Common myeloid progenitor, CD34-positive (primary cell): Measurements from ENCODE around the gene AGPAT3.

ENCODE experiments used
- CTCF ChIA-PET: fragments of 350-600 bp; sonication (Branson Sonifier 250); formaldehyde crosslinking; loops from one replicate; lab custom pipeline; 2021; ENCODE audit warnings: antibody characterized with exemption; lab: Charles Lee
- POLR2A ChIA-PET: fragments of 350-600 bp; sonication (Branson Sonifier 250); formaldehyde crosslinking; loops from one replicate; lab custom pipeline; 2021; ENCODE audit warnings: antibody characterized with exemption; lab: Charles Lee
- DNase-seq, 3 donors: peaks; one replicate each; pipeline versions ENCODE4 v3.0.0 to v3.0.0-alpha.2; 2013
- H3K27ac ChIP-seq, 2 experiments: 1 replicate in 1 of 2; 2 replicates in 1 of 2; pipeline ENCODE4 v1.7.0; 2013; ENCODE audit warnings: inconsistent platforms in 2 of 2, low read length in 2 of 2, mild to moderate bottlenecking in 2 of 2, low read depth in 1 of 2, moderate library complexity in 1 of 2; ENCODE audit not compliant: severe bottlenecking in 2 of 2, insufficient read depth in 1 of 2, poor library complexity in 1 of 2
- H3K27me3 ChIP-seq, 5 experiments: replicated peaks in 2 of 5; 1 replicate in 3 of 5; 2 replicates in 2 of 5; pipeline versions ENCODE4 v1.6.1 to v1.7.0; 2013; ENCODE audit warnings: low read length in 4 of 5, mild to moderate bottlenecking in 2 of 5, moderate library complexity in 2 of 5, inconsistent platforms in 1 of 5; ENCODE audit not compliant: insufficient read depth in 5 of 5, control insufficient read depth in 4 of 5
- H3K36me3 ChIP-seq, 4 experiments: 1 replicate in 2 of 4; 2 replicates in 2 of 4; pipeline versions ENCODE4 v1.6.1 to v1.7.0; 2013; ENCODE audit warnings: low read length in 3 of 4, control low read depth in 1 of 4, mild to moderate bottlenecking in 1 of 4; ENCODE audit not compliant: control insufficient read depth in 4 of 4, insufficient read depth in 4 of 4
- H3K4me1 ChIP-seq, 4 experiments: 1 replicate in 3 of 4; 2 replicates in 1 of 4; pipeline versions ENCODE4 v1.6.1 to v1.7.1; 2013; ENCODE audit warnings: low read length in 3 of 4, mild to moderate bottlenecking in 3 of 4, control low read depth in 1 of 4, inconsistent platforms in 1 of 4, moderate library complexity in 1 of 4; ENCODE audit not compliant: control insufficient read depth in 4 of 4, insufficient read depth in 4 of 4; ENCODE audit errors: control extremely low read depth in 1 of 4
- H3K4me3 ChIP-seq, 7 experiments: 1 replicate in 4 of 7; 2 replicates in 3 of 7; pipeline versions ENCODE4 v1.5.1 to v1.7.0; 2013; ENCODE audit warnings: mild to moderate bottlenecking in 7 of 7, low read length in 6 of 7, moderate library complexity in 6 of 7, inconsistent platforms in 2 of 7, low read depth in 2 of 7, control low read depth in 1 of 7; ENCODE audit not compliant: insufficient read depth in 4 of 7, control insufficient read depth in 1 of 7; ENCODE audit errors: extremely low read depth in 1 of 7
- H3K9me3 ChIP-seq, 5 experiments: 1 replicate in 4 of 5; 2 replicates in 1 of 5; pipeline versions ENCODE4 v1.6.1 to v1.7.1; 2013; ENCODE audit warnings: low read length in 4 of 5, mild to moderate bottlenecking in 2 of 5, inconsistent platforms in 1 of 5, low read depth in 1 of 5, moderate library complexity in 1 of 5; ENCODE audit not compliant: control insufficient read depth in 4 of 5, insufficient read depth in 2 of 5; ENCODE audit errors: control extremely low read depth in 1 of 5
- WGBS: methylation state at CpG from one replicate; pipeline ENCODE4 v1.1.5; 2013; ENCODE audit not compliant: insufficient coverage; 5-methylcytosine and 5-hydroxymethylcytosine counted together

Gene AGPAT3

GRCh38 chr21:43924421-43925095, 59.5 kb downstream of the AGPAT3 start:
- CTCF ChIA-PET: interaction anchor here (1.1 to 2.3 kb wide), 4 partner anchors 10 to 35 kb away, joined by 3 to 17 read pairs (median 4); no protein-coding TSS in a partner anchor
- Histone ChIP-seq H3K27ac (no peak overlapping the region), H3K27me3 (no peaks in the 10 kb centered on the region), H3K4me1 (peaks cover 0 to 30% (median 10%) of the 10 kb centered on the region in 4 experiments), H3K4me3 (no peak overlapping the region), H3K9me3 (no peaks in the 10 kb centered on the region), H3K36me3 (peaks cover 0 to 23% (median 9%) of the 10 kb centered on the region in 4 experiments)
- POLR2A ChIA-PET: no interaction called here
- no peak for DNase-seq
- WGBS: 94% methylated on average over 22 of the region's 25 CpGs

GRCh38 chr21:43925096-43925481, 60.1 kb downstream of the AGPAT3 start:
- no peaks in the 10 kb centered on the region for H3K9me3 ChIP-seq
- DNase-seq: no peak
- peaks cover 0 to 30% (median 10%) of the 10 kb centered on the region in 4 experiments for H3K4me1 ChIP-seq
- 94% methylated on average over 12 of the region's 13 CpGs for WGBS
- H3K4me3 ChIP-seq: no peak overlapping the region
- peaks cover 0 to 23% (median 9%) of the 10 kb centered on the region in 4 experiments for H3K36me3 ChIP-seq
- CTCF ChIA-PET: interaction anchor here (0.7 to 2.3 kb wide), 5 partner anchors 9 to 114 kb away, joined by 3 to 17 read pairs (median 3); no protein-coding TSS in a partner anchor
- H3K27me3 ChIP-seq: no peaks in the 10 kb centered on the region
- POLR2A ChIA-PET: no interaction called here
- no peak overlapping the region for H3K27ac ChIP-seq

DNA sequence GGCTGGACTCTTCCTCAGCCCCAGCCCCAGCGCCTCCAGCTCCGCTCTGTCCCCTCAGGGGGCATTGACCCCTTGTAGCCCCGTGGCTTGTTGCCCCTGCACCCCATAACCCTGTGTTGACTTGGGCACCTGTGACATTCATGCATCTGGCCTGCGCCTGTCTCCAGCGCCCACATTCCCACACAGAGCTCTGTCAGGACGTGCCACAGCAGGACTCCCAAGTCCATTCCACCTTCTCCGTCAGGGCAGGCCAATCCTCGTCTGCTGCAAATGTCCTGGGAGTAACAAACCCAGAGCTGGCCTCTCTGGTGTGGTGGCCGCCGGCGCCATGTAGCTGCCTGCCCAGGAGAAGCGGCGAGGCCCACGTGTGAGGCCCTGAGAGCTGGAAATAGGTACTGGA, 60.6 kb downstream of the AGPAT3 start:
- POLR2A ChIA-PET: no interaction called here

DNA sequence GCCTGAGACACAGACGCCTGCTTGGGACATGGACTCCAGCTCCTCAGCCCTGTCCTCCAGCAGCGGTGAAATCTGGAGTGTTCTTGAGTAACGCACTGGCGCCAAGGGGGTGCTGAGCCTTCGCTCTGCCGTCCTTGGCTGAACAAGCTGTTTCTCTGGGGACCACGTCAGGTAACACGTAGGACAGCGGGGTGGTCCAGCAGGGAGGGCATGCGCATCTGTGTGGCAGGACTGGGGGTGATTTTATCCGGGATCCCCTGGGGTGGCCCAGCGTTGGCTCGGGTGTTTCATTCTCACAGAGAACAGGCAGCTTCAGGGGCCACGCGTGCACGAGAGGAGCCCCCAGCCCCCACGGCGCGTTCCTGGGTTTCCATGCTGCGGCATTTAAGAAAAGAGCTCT, 61.2 kb downstream of the AGPAT3 start:
- POLR2A ChIA-PET: no interaction called here
- WGBS: 91% methylated on average over 18 of the region's 20 CpGs

More for the DNA sequence above, 60.6 kb downstream of the AGPAT3 start:
- peaks cover 0 to 23% (median 9%) of the 10 kb centered on the region in 4 experiments for H3K36me3 ChIP-seq
- peaks cover 0 to 32% (median 12%) of the 10 kb centered on the region in 4 experiments for H3K4me1 ChIP-seq
- H3K9me3 ChIP-seq: no peaks in the 10 kb centered on the region
- CTCF ChIA-PET: interaction anchor here (0.7 to 2.3 kb wide), 5 partner anchors 10 to 114 kb away, joined by 3 to 17 read pairs (median 3); no protein-coding TSS in a partner anchor
- no peak overlapping the region for H3K4me3 ChIP-seq
- 99% methylated on average over 9 of the region's 14 CpGs for WGBS
- DNase-seq: no peak
- H3K27me3 ChIP-seq: no peaks in the 10 kb centered on the region
- no peak overlapping the region for H3K27ac ChIP-seq

DNA sequence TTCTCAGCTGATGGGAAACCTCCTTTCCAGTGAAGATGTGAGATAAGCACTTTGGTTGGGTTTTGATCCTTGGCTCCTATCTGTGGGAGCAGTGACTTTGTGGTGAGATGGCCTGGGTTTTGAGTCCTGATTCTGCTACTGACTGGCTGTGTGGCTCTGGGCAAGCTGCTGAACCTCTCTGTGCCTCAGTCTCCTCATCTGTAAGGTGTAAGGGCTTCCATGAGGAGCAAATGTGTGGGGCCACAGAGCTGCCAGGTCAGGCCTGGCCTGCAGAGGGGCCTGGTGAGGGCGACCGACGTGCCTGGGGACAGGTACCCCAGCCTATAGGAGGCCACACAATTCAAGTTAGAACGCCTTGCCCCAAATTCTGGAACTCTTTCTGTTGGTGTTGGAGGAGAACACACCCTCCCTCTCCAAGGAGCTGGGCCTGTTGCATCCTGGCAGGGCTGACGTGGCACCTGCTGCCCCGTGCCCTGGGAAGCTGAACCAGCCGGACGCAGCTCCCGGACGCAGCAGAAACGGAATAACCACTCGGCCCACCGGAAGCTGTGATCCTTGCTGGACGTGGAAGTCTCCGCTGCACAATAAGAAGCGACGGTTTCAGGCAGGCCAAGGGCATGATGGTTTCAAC, 62.7 kb downstream of the AGPAT3 start:
- H3K36me3 ChIP-seq: peaks cover 0 to 23% (median 9%) of the 10 kb centered on the region in 4 experiments
- no peaks in the 10 kb centered on the region for H3K9me3 ChIP-seq
- H3K27ac ChIP-seq: no peak overlapping the region
- over 99% methylated on average over 16 of the region's 17 CpGs for WGBS
- no peak overlapping the region for H3K4me3 ChIP-seq
- no peak for DNase-seq
- CTCF ChIA-PET: interaction anchor here (0.8 to 1.7 kb wide), 4 partner anchors 12 to 116 kb away, joined by 3 to 6 read pairs (median 4); no protein-coding TSS in a partner anchor
- peaks cover 0 to 18% (median 3%) of the 10 kb centered on the region in 4 experiments for H3K4me1 ChIP-seq
- no peaks in the 10 kb centered on the region for H3K27me3 ChIP-seq
- POLR2A ChIA-PET: no interaction called here

More for the DNA sequence above, 61.2 kb downstream of the AGPAT3 start:
- Histone ChIP-seq H3K36me3 (peaks cover 0 to 23% (median 9%) of the 10 kb centered on the region in 4 experiments), H3K27me3 (no peaks in the 10 kb centered on the region), H3K4me3 (no peak overlapping the region), H3K4me1 (peaks cover 0 to 33% (median 13%) of the 10 kb centered on the region in 4 experiments), H3K27ac (no peak overlapping the region), H3K9me3 (no peaks in the 10 kb centered on the region)
- CTCF ChIA-PET: interaction anchor here (1.2 to 2.3 kb wide), 2 partner anchors 11 to 13 kb away, joined by 3 to 17 read pairs; no protein-coding TSS in a partner anchor
- DNase-seq: no peak

- POLR2A ChIA-PET: no interaction called here
- WGBS: 97% methylated on average over 31 of the region's 31 CpGs
Measured at GRCh38 chr21:43928222-43929125, 63.5 kb downstream of the AGPAT3 start.

More at GRCh38 chr21:43928222-43929125, 63.5 kb downstream of the AGPAT3 start:
- Histone ChIP-seq H3K4me3 (no peak overlapping the region), H3K9me3 (no peaks in the 10 kb centered on the region), H3K27ac (no peak overlapping the region), H3K36me3 (peaks cover 0 to 23% (median 9%) of the 10 kb centered on the region in 4 experiments), H3K27me3 (no peaks in the 10 kb centered on the region), H3K4me1 (peaks cover 0 to 15% (median 3%) of the 10 kb centered on the region in 4 experiments)
- CTCF ChIA-PET: interaction anchor here (0.8 to 1.7 kb wide), 5 partner anchors 10 to 117 kb away, joined by 3 to 7 read pairs (median 4); no protein-coding TSS in a partner anchor
- no peak for DNase-seq
